ENCODE data around the gene SLC9C2.

DNA sequence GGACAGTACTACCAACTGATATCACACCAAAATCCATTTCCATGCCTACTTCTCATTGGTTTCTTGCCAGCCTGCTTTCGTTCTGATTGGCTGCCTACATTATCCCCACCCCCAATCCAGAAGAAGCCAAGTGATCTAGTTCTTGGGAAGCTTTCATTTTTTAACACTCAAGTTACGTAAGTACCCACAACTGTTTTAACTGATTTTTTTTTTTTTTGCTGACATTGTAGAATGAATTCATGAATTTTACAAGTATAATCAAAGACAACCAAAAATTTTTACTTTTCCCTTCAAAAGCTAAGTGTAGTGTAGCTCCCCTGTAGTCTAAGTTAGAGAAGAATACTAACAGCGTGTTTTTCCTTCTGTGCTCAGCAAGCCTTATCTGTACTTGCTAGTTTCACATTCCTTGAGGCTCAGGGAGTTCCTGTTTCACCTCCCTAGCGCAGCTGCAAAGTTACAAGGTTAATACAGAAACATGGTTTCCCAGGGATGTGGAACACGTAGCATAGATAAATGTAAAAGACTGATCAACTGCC lies at the start of gene SLC9C2:
- TF ChIP-seq, protein P1, sequence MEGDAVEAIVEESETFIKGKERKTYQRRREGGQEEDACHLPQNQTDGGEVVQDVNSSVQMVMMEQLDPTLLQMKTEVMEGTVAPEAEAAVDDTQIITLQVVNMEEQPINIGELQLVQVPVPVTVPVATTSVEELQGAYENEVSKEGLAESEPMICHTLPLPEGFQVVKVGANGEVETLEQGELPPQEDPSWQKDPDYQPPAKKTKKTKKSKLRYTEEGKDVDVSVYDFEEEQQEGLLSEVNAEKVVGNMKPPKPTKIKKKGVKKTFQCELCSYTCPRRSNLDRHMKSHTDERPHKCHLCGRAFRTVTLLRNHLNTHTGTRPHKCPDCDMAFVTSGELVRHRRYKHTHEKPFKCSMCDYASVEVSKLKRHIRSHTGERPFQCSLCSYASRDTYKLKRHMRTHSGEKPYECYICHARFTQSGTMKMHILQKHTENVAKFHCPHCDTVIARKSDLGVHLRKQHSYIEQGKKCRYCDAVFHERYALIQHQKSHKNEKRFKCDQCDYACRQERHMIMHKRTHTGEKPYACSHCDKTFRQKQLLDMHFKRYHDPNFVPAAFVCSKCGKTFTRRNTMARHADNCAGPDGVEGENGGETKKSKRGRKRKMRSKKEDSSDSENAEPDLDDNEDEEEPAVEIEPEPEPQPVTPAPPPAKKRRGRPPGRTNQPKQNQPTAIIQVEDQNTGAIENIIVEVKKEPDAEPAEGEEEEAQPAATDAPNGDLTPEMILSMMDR (IDR thresholded peaks at IDR 0.05), result no peak
- TF ChIP-seq POLR2AphosphoS5 (IDR thresholded peaks at IDR 0.05; ENCODE audit: low read depth, low read length) (no peak), TCF7L2 (IDR thresholded peaks at IDR 0.05; ENCODE audit: low read depth, low read length) (no peak), REST (IDR thresholded peaks at IDR 0.05; ENCODE audit: insufficient read depth in 1 of 2, low read depth in 2 of 2, low read length in 1 of 2) (no peak)

Data from Panc1 (cell line).